T1000 (cell line): ENCODE data around the gene ZNF213.

Experiments used
- DNase-seq: peaks from one replicate; lab custom pipeline; 2025; ENCODE audit warnings: mixed read lengths; lab: John Stamatoyannopoulos, UW

ZNF213 gene

GRCh38 chr16:3101018-3101840 lies 33.6 kb upstream of the ZNF213 start:
- no peak for DNase-seq

GRCh38 chr16:3101841-3102470 lies 32.9 kb upstream of the ZNF213 start:
- no peak for DNase-seq

- DNase-seq = peak; percentile 91
These were observed 28.5 kb upstream of the ZNF213 start for GRCh38 chr16:3106205-3106928.

- DNase-seq = peak; percentile 47
These were observed 22.6 kb upstream of the ZNF213 start, which contains the start of gene ZNF205 for GRCh38 chr16:3112058-3112880. Gene ZNF205, plus strand, starts transcription at chr16:3112586. Its CDS starts 845 bp downstream, at chr16:3113431.

- no peak for DNase-seq
These were observed 21.8 kb upstream of the ZNF213 start for GRCh38 chr16:3112881-3113574.

- no peak for DNase-seq
These were observed 20.9 kb upstream of the ZNF213 start for GRCh38 chr16:3113765-3114479.

- DNase-seq = no peak
These were observed 19.8 kb upstream of the ZNF213 start for GRCh38 chr16:3115003-3115402.

GRCh38 chr16:3115561-3115960 lies 19.3 kb upstream of the ZNF213 start:
- DNase-seq = no peak

- DNase-seq = no peak
These were observed 16.5 kb upstream of the ZNF213 start for GRCh38 chr16:3118204-3118790.

GRCh38 chr16:3118846-3119245 lies 16.0 kb upstream of the ZNF213 start:
- no peak for DNase-seq

- no peak for DNase-seq
These were observed 15.5 kb upstream of the ZNF213 start for GRCh38 chr16:3119286-3119685.

- DNase-seq = no peak
These were observed 15.0 kb upstream of the ZNF213 start for GRCh38 chr16:3119701-3120408.

- DNase-seq = no peak
These were observed 14.4 kb upstream of the ZNF213 start for GRCh38 chr16:3120435-3120834.

GRCh38 chr16:3121851-3122467 lies 12.9 kb upstream of the ZNF213 start:
- no peak for DNase-seq

GRCh38 chr16:3122926-3123570 lies 11.8 kb upstream of the ZNF213 start:
- no peak for DNase-seq

GRCh38 chr16:3123986-3124886 lies 10.6 kb upstream of the ZNF213 start:
- DNase-seq = peak; percentile 93

GRCh38 chr16:3127745-3128144 lies 7.1 kb upstream of the ZNF213 start:
- DNase-seq = no peak
